GM23248 (cell line): ENCODE data around the gene PPP2R3B. TPM values are rescaled to one million over a fixed set of nuclear protein-coding genes. Genes with fewer than 3 reads are reported as not detected.

ENCODE experiments used
- DNase-seq: peaks from one replicate; pipeline ENCODE4 v3.0.0-alpha.2; 2015
- H2AFZ ChIP-seq: fragments of 200-600 bp; sonication (generic); 2 replicates; pipeline ENCODE4 v1.6.1; 2016; ENCODE audit warnings: antibody characterized with exemption
- H3F3A ChIP-seq: fragments of 200-600 bp; sonication (generic); 2 replicates; pipeline ENCODE4 v1.6.1; 2016; ENCODE audit warnings: mild to moderate bottlenecking, antibody characterized with exemption, mixed run types; ENCODE audit not compliant: insufficient read depth
- H3K27ac ChIP-seq: fragments of 200-600 bp; sonication (generic); 2 replicates; pipeline ENCODE4 v1.5.1; 2016; ENCODE audit warnings: mild to moderate bottlenecking
- H3K27me3 ChIP-seq: fragments of 200-600 bp; sonication (generic); replicated peaks from 2 replicates; pipeline ENCODE4 v1.6.1; 2016; ENCODE audit warnings: mild to moderate bottlenecking; ENCODE audit not compliant: insufficient read depth
- H3K36me3 ChIP-seq: fragments of 200-600 bp; sonication (generic); 2 replicates; pipeline ENCODE4 v1.6.1; 2016; ENCODE audit warnings: low read depth, mild to moderate bottlenecking
- H3K4me1 ChIP-seq: fragments of 200-600 bp; sonication (generic); 2 replicates; pipeline ENCODE4 v1.6.1; 2016; ENCODE audit warnings: mild to moderate bottlenecking; ENCODE audit not compliant: insufficient read depth
- H3K4me2 ChIP-seq: fragments of 200-600 bp; sonication (generic); one replicate; pipeline ENCODE4 v1.6.1; 2016; ENCODE audit warnings: mild to moderate bottlenecking; ENCODE audit not compliant: unreplicated experiment
- H3K4me3 ChIP-seq: fragments of 200-600 bp; sonication (generic); 2 replicates; pipeline ENCODE4 v1.5.1; 2016; ENCODE audit warnings: mild to moderate bottlenecking
- H3K79me2 ChIP-seq: fragments of 200-600 bp; sonication (generic); 2 replicates; pipeline ENCODE4 v1.6.1; 2016; ENCODE audit warnings: mild to moderate bottlenecking; ENCODE audit not compliant: insufficient read depth
- H3K9ac ChIP-seq: fragments of 200-600 bp; sonication (generic); 2 replicates; pipeline ENCODE4 v1.6.1; 2016; ENCODE audit warnings: mild to moderate bottlenecking
- H3K9me2 ChIP-seq: fragments of 200-600 bp; sonication (generic); 2 replicates; pipeline ENCODE4 v1.6.1; 2016; ENCODE audit warnings: mixed run types, mild to moderate bottlenecking, moderate library complexity; ENCODE audit not compliant: insufficient read depth
- H3K9me3 ChIP-seq: fragments of 200-600 bp; sonication (generic); one replicate; pipeline ENCODE4 v1.6.1; 2017; ENCODE audit warnings: low read depth
- H4K20me1 ChIP-seq: fragments of 200-600 bp; sonication (generic); 2 replicates; pipeline ENCODE4 v1.6.0; 2016; ENCODE audit not compliant: insufficient read depth
- EZH2 ChIP-seq: fragments of 200-600 bp; sonication (generic); IDR thresholded peaks from 2 replicates; pipeline ENCODE4 v1.6.1; 2018; ENCODE audit warnings: antibody characterized with exemption, mild to moderate bottlenecking; ENCODE audit not compliant: insufficient read depth, poor library complexity, severe bottlenecking
- EZH2phosphoT487 ChIP-seq: fragments of 200-600 bp; sonication (generic); IDR thresholded peaks from 2 replicates; pipeline ENCODE4 v1.6.1; 2018; ENCODE audit warnings: antibody characterized with exemption, moderate library complexity, mild to moderate bottlenecking, low read depth; ENCODE audit not compliant: insufficient read depth
- WGBS, 2 experiments: methylation state at CpG; one replicate each; pipeline ENCODE4 v1.1.6; 2015 to 2017; ENCODE audit warnings: low lambda C conversion rate in 2 of 2, low coverage in 1 of 2; ENCODE audit errors: missing lambda C conversion rate in 2 of 2; 5-methylcytosine and 5-hydroxymethylcytosine counted together
- in situ Hi-C: fragments of 300-500 bp; cut with MboI; formaldehyde crosslinking; loops from 2 replicates; pipeline ENCODE4 v1.15.0; 2020
- polyA plus RNA-seq: library from polyadenylated mRNA; unstranded; fragments of >200 nt; fragmentation: Nextera tagmentation; extraction: Ambion mirVana; gene quantifications from 2 replicates; pipeline ENCODE4 v1.2.1, GENCODE V29; 2016
- total RNA-seq: library from RNA; depleted of rRNA; stranded (reverse); fragments of >200 nt; shearing (Covaris generic); gene quantifications from 2 replicates; pipeline ENCODE4 v1.2.3, GENCODE V29; 2014

PPP2R3B gene
- total and polyA plus RNA-seq, 2 experiments from 2014 or later: 7.4 to 16.6 TPM

GRCh38 chrX:426881-427280 is 40.2 kb upstream of the PPP2R3B start:
- no peaks in the 10 kb centered on the region for H3K9me3 ChIP-seq
- 64 to 77% methylated on average over 11 to 14 of the region's 14 CpGs for WGBS, 2 experiments

GRCh38 chrX:425056-425455 is 38.3 kb upstream of the PPP2R3B start:
- no peak for DNase-seq
- Histone ChIP-seq H3K27ac (no peak overlapping the region), H3K9me3 (no peaks in the 10 kb centered on the region), H3K36me3 (no peaks in the 10 kb centered on the region), H3K9me2 (no peaks in the 10 kb centered on the region), H3K4me3 (no peak overlapping the region), H3K9ac (no peak overlapping the region), H4K20me1 (no peaks in the 10 kb centered on the region), H2AFZ (no peak overlapping the region), H3F3A (no peaks in the 10 kb centered on the region), H3K4me1 (no peaks in the 10 kb centered on the region), H3K27me3 (no peaks in the 10 kb centered on the region; the same call in 1 of the 2 replicates), H3K4me2 (no peak overlapping the region), H3K79me2 (no peaks in the 10 kb centered on the region)
- TF ChIP-seq EZH2phosphoT487: no peak
- TF ChIP-seq EZH2: no peak
- in situ Hi-C loops: no loop called here
- WGBS, 2 experiments: 75 to 79% methylated on average over 14 to 20 of the region's 20 CpGs

More at GRCh38 chrX:426881-427280, 40.2 kb upstream of the PPP2R3B start:
- no peak for DNase-seq
- H3K79me2 ChIP-seq: no peaks in the 10 kb centered on the region
- H3K27ac ChIP-seq: no peak overlapping the region
- no peaks in the 10 kb centered on the region for H3F3A ChIP-seq
- no peaks in the 10 kb centered on the region for H4K20me1 ChIP-seq
- no peaks in the 10 kb centered on the region for H3K4me1 ChIP-seq
- in situ Hi-C loops: no loop called here
- no peaks in the 10 kb centered on the region; the same call in 1 of the 2 replicates for H3K27me3 ChIP-seq
- TF ChIP-seq EZH2 (no peak), EZH2phosphoT487 (no peak)
- no peak overlapping the region for H3K4me3 ChIP-seq
- H2AFZ ChIP-seq: no peak overlapping the region
- no peaks in the 10 kb centered on the region for H3K9me2 ChIP-seq
- no peak overlapping the region for H3K4me2 ChIP-seq
- H3K9ac ChIP-seq: no peak overlapping the region
- no peaks in the 10 kb centered on the region for H3K36me3 ChIP-seq

- Histone ChIP-seq H3K27ac (no peak overlapping the region), H3K9ac (no peak overlapping the region), H3K4me2 (no peak overlapping the region), H2AFZ (no peak overlapping the region), H3F3A (no peaks in the 10 kb centered on the region), H3K9me3 (no peaks in the 10 kb centered on the region), H3K9me2 (no peaks in the 10 kb centered on the region), H3K4me3 (no peak overlapping the region), H3K79me2 (no peaks in the 10 kb centered on the region), H4K20me1 (no peaks in the 10 kb centered on the region), H3K36me3 (no peaks in the 10 kb centered on the region), H3K27me3 (no peaks in the 10 kb centered on the region), H3K4me1 (no peaks in the 10 kb centered on the region)
- in situ Hi-C loops: no loop called here
- no peak for TF ChIP-seq EZH2phosphoT487
- no peak for TF ChIP-seq EZH2
- WGBS, 2 experiments: 16 to 22% methylated on average over 37 to 40 of the region's 40 CpGs
- no peak for DNase-seq
These were observed 35.1 kb upstream of the PPP2R3B start for GRCh38 chrX:421646-422391.

- DNase-seq: no peak
- no peaks in the 10 kb centered on the region for H3K9me2 ChIP-seq
- H3K4me1 ChIP-seq: no peaks in the 10 kb centered on the region
- 79 to 81% methylated on average over 41 of the region's 41 CpGs for WGBS, 2 experiments
- H3K27ac ChIP-seq: no peak overlapping the region
- no peak overlapping the region for H2AFZ ChIP-seq
- H3K9ac ChIP-seq: no peak overlapping the region
- H4K20me1 ChIP-seq: no peaks in the 10 kb centered on the region
- TF ChIP-seq EZH2: no peak
- no peak for TF ChIP-seq EZH2phosphoT487
- H3F3A ChIP-seq: no peaks in the 10 kb centered on the region
- no peaks in the 10 kb centered on the region for H3K79me2 ChIP-seq
- no peaks in the 10 kb centered on the region for H3K36me3 ChIP-seq
- no peak overlapping the region for H3K4me2 ChIP-seq
- no peak overlapping the region for H3K4me3 ChIP-seq
- in situ Hi-C loops: no loop called here
- H3K9me3 ChIP-seq: no peaks in the 10 kb centered on the region
- H3K27me3 ChIP-seq: no peaks in the 10 kb centered on the region
These were observed 34.0 kb upstream of the PPP2R3B start for GRCh38 chrX:420496-421223.
